DOHH2 (cell line): ENCODE data around the gene ZNF396.

ENCODE experiments used
- H3F3A ChIP-seq: fragments of 200-600 bp; sonication (generic), shearing (Covaris generic); 2 replicates; pipeline ENCODE4 v1.6.0; 2016; ENCODE audit warnings: antibody characterized with exemption, mild to moderate bottlenecking; ENCODE audit not compliant: control insufficient read depth, insufficient read depth
- H3K27ac ChIP-seq: fragments of 200-600 bp; sonication (generic); 2 replicates; pipeline ENCODE4 v1.5.1; 2014; ENCODE audit warnings: low read depth, mild to moderate bottlenecking, low read length, moderate library complexity
- H3K27me3 ChIP-seq: fragments of 200-600 bp; sonication (generic); 2 replicates; pipeline ENCODE4 v1.6.1; 2014; ENCODE audit warnings: mild to moderate bottlenecking, low read length, mixed read lengths; ENCODE audit not compliant: control insufficient read depth
- H3K36me3 ChIP-seq: fragments of 200-600 bp; sonication (generic); 2 replicates; pipeline ENCODE4 v1.6.1; 2014; ENCODE audit warnings: mild to moderate bottlenecking, low read length, moderate library complexity, mixed read lengths; ENCODE audit not compliant: control insufficient read depth
- H3K4me1 ChIP-seq: fragments of 200-600 bp; sonication (generic); 2 replicates; pipeline ENCODE4 v1.6.1; 2014; ENCODE audit warnings: mild to moderate bottlenecking, low read length, mixed read lengths; ENCODE audit not compliant: control insufficient read depth
- H3K4me2 ChIP-seq: fragments of 200-600 bp; sonication (generic); 2 replicates; pipeline ENCODE4 v1.6.0; 2014; ENCODE audit warnings: mild to moderate bottlenecking, low read length, moderate library complexity
- H3K4me3 ChIP-seq: fragments of 200-600 bp; sonication (generic); 2 replicates; pipeline ENCODE4 v1.5.1; 2014; ENCODE audit warnings: mild to moderate bottlenecking, low read length, mixed read lengths
- H3K79me2 ChIP-seq: fragments of 200-600 bp; sonication (generic); 2 replicates; pipeline ENCODE4 v1.6.1; 2014; ENCODE audit warnings: mild to moderate bottlenecking, low read length, mixed read lengths; ENCODE audit not compliant: control insufficient read depth
- H3K9me2 ChIP-seq: fragments of 200-600 bp; sonication (generic); replicated peaks from 2 replicates; pipeline ENCODE4 v1.6.1; 2014; ENCODE audit warnings: mild to moderate bottlenecking, low read length, mixed read lengths; ENCODE audit not compliant: control insufficient read depth
- H3K9me3 ChIP-seq: fragments of 200-600 bp; sonication (generic); 2 replicates; pipeline ENCODE4 v1.6.1; 2014; ENCODE audit warnings: antibody characterized with exemption, low read length, mixed read lengths; ENCODE audit not compliant: control insufficient read depth, insufficient read depth
- H4K20me1 ChIP-seq: fragments of 200-600 bp; sonication (generic); 2 replicates; pipeline ENCODE4 v1.6.0; 2014; ENCODE audit warnings: low read depth, mild to moderate bottlenecking, antibody characterized with exemption, low read length, moderate library complexity; ENCODE audit not compliant: control insufficient read depth, insufficient read depth
- EZH2phosphoT487 ChIP-seq: fragments of 200-600 bp; sonication (generic); IDR thresholded peaks from 2 replicates; pipeline ENCODE4 v1.6.1; 2017; ENCODE audit warnings: borderline replicate concordance, mild to moderate bottlenecking, antibody characterized with exemption, low read length, moderate library complexity, mixed read lengths
- TF ChIP-seq, protein P1 (sequence below): fragments of 200-600 bp; sonication (generic); IDR thresholded peaks from one replicate; pipeline ENCODE4 v1.5.1; 2014; ENCODE audit warnings: antibody characterized with exemption, mild to moderate bottlenecking, low read depth, low read length; ENCODE audit not compliant: poor library complexity, severe bottlenecking

ZNF396 gene

GRCh38 chr18:35369126-35369525 is 8.0 kb downstream of the ZNF396 start:
- no peaks in the 10 kb centered on the region for H4K20me1 ChIP-seq
- no peak for TF ChIP-seq EZH2phosphoT487
- TF ChIP-seq, protein P1, sequence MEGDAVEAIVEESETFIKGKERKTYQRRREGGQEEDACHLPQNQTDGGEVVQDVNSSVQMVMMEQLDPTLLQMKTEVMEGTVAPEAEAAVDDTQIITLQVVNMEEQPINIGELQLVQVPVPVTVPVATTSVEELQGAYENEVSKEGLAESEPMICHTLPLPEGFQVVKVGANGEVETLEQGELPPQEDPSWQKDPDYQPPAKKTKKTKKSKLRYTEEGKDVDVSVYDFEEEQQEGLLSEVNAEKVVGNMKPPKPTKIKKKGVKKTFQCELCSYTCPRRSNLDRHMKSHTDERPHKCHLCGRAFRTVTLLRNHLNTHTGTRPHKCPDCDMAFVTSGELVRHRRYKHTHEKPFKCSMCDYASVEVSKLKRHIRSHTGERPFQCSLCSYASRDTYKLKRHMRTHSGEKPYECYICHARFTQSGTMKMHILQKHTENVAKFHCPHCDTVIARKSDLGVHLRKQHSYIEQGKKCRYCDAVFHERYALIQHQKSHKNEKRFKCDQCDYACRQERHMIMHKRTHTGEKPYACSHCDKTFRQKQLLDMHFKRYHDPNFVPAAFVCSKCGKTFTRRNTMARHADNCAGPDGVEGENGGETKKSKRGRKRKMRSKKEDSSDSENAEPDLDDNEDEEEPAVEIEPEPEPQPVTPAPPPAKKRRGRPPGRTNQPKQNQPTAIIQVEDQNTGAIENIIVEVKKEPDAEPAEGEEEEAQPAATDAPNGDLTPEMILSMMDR, result no peak

DNA sequence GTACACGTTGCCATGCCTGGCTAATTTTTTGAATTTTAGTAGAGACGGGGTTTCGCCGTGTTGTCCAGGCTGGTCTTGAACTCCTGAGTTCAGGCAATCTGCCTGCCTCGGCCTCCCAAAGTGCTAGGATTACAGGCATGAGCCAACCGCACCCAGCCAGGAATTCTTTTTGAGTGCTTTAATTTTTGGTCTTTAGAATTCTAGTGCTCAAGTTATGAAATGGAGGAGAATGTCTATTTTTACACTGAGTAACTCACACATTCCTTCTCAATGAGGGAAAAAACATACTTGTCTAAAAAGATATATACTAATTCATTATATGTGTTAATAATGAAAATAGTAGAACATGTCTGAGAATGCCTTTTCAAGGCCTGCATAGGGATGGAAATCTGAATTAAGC is 8.5 kb downstream of the ZNF396 start:
- Histone ChIP-seq H3K27me3 (no peaks in the 10 kb centered on the region), H3K4me1 (no peaks in the 10 kb centered on the region), H3K79me2 (no peaks in the 10 kb centered on the region), H3K36me3 (no peaks in the 10 kb centered on the region), H3K9me3 (no peaks in the 10 kb centered on the region), H3F3A (no peaks in the 10 kb centered on the region), H4K20me1 (no peaks in the 10 kb centered on the region), H3K4me3 (no peak overlapping the region), H3K4me2 (no peak overlapping the region), H3K27ac (no peak overlapping the region), H3K9me2 (no peaks in the 10 kb centered on the region)
- no peak for TF ChIP-seq EZH2phosphoT487
- TF ChIP-seq, protein P1, result no peak

More at GRCh38 chr18:35369126-35369525, 8.0 kb downstream of the ZNF396 start:
- Histone ChIP-seq H3K27ac (no peak overlapping the region), H3F3A (no peaks in the 10 kb centered on the region), H3K9me3 (no peaks in the 10 kb centered on the region), H3K9me2 (no peaks in the 10 kb centered on the region), H3K79me2 (no peaks in the 10 kb centered on the region), H3K36me3 (no peaks in the 10 kb centered on the region), H3K4me3 (no peak overlapping the region), H3K4me2 (no peak overlapping the region), H3K27me3 (no peaks in the 10 kb centered on the region), H3K4me1 (no peaks in the 10 kb centered on the region)

DNA sequence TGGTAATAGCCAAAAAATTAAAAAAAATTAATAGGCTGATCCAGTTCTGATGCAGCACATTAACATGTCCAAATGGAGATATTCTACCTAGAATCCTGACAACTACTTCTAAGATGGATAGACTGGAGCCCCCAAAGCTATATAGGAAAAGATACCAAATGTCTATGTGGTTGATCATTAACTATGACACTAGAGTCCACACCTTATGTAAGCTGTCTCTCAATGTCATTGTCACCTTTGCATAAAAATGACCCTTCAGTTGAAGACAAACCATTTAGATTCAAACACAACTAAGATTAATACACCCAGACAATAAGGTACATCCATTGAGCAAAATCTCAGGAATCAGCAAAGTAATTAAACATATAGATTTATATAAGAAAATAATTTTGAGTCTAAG is 14.6 kb downstream of the ZNF396 start:
- TF ChIP-seq EZH2phosphoT487, result no peak
- TF ChIP-seq, protein P1, result no peak
- Histone ChIP-seq H3K27ac (no peak overlapping the region), H3K36me3 (no peaks in the 10 kb centered on the region), H3K4me2 (no peak overlapping the region), H3K9me3 (no peaks in the 10 kb centered on the region), H3F3A (no peaks in the 10 kb centered on the region), H4K20me1 (no peaks in the 10 kb centered on the region), H3K9me2 (no peaks in the 10 kb centered on the region), H3K79me2 (no peaks in the 10 kb centered on the region), H3K4me1 (no peaks in the 10 kb centered on the region), H3K4me3 (no peak overlapping the region), H3K27me3 (no peaks in the 10 kb centered on the region)
